T-cell (primary cell): Measurements from ENCODE around the gene HJV. TPM values are rescaled to one million over a fixed set of nuclear protein-coding genes. Genes with fewer than 3 reads are reported as not detected.
A peak's percentile ranks its signal among the peaks of the same experiment; 100 is the strongest.

Experiments
- ATAC-seq, 4 experiments: fragments of 200-7000 bp in 3 of 4; fragments of 150-1000 bp in 1 of 4; cut with Tn5 transposase; replicated peaks in 1 of 4; 1 replicate in 3 of 4; 2 replicates in 1 of 4; pipeline ENCODE4 v1.10.0; 2021; ENCODE audit warnings: moderate library complexity in 3 of 4, mild to moderate bottlenecking in 2 of 4, moderate number of reproducible peaks in 1 of 4
- CTCF ChIA-PET, 2 donors: fragments of 300-600 bp; sonication (Branson Sonifier 250); formaldehyde crosslinking; loops; one replicate each; lab custom pipeline; 2022; ENCODE audit warnings: antibody characterized with exemption in 2 of 2; lab: Charles Lee
- POLR2A ChIA-PET, 2 donors: fragments of 300-600 bp; sonication (Branson Sonifier 250); formaldehyde crosslinking; loops; one replicate each; lab custom pipeline; 2022; ENCODE audit warnings: antibody characterized with exemption in 2 of 2; lab: Charles Lee
- DNase-seq, 35 experiments: peaks; one replicate each; pipeline versions ENCODE4 v3.0.0 to v3.0.0-alpha.2; 2013 to 2023
- H3K27ac ChIP-seq: one replicate; pipeline ENCODE4 v1.5.1; 2013; ENCODE audit warnings: low read length
- H3K27me3 ChIP-seq, 2 experiments: replicated peaks in 1 of 2; 1 replicate in 1 of 2; 2 replicates in 1 of 2; pipeline versions ENCODE4 v1.6.1 to v1.7.0; 2013; ENCODE audit warnings: low read length in 1 of 2, mixed read lengths in 1 of 2; ENCODE audit not compliant: control insufficient read depth in 2 of 2, insufficient read depth in 2 of 2; ENCODE audit errors: extremely low read depth in 1 of 2
- H3K36me3 ChIP-seq, 2 donors: 1 replicate in 1 of 2; 2 replicates in 1 of 2; pipeline versions ENCODE4 v1.6.1 to v1.7.0; 2013; ENCODE audit warnings: low read length in 1 of 2; ENCODE audit not compliant: control insufficient read depth in 2 of 2, insufficient read depth in 1 of 2; ENCODE audit errors: extremely low read depth in 1 of 2
- H3K4me1 ChIP-seq, 2 experiments: 1 replicate in 1 of 2; 2 replicates in 1 of 2; pipeline versions ENCODE4 v1.6.1 to v1.7.0; 2013; ENCODE audit warnings: low read length in 2 of 2, mixed read lengths in 1 of 2; ENCODE audit not compliant: insufficient read depth in 2 of 2, control insufficient read depth in 1 of 2; ENCODE audit errors: extremely low read depth in 1 of 2
- H3K4me3 ChIP-seq, 2 donors: 1 replicate in 1 of 2; 2 replicates in 1 of 2; pipeline versions ENCODE4 v1.5.1 to v1.7.0; 2013; ENCODE audit warnings: mild to moderate bottlenecking in 2 of 2, low read length in 1 of 2, moderate library complexity in 1 of 2; ENCODE audit not compliant: control insufficient read depth in 1 of 2; ENCODE audit errors: extremely low read depth in 1 of 2
- H3K9me3 ChIP-seq: 2 replicates; pipeline ENCODE4 v1.7.0; 2013
- H3K27ac Mint-ChIP-seq, 2 donors: one replicate each; pipeline ENCODE4 v1.8.0; 2020 to 2021; ENCODE audit warnings: mild to moderate bottlenecking in 2 of 2, mixed read lengths in 2 of 2
- H3K27me3 Mint-ChIP-seq, 2 donors: one replicate each; pipeline ENCODE4 v1.8.0; 2021 to 2022; ENCODE audit warnings: mixed read lengths in 2 of 2
- H3K36me3 Mint-ChIP-seq: one replicate; pipeline ENCODE4 v1.8.0; 2021; ENCODE audit warnings: mixed read lengths
- H3K4me1 Mint-ChIP-seq, 3 donors: one replicate each; pipeline ENCODE4 v1.8.0; 2020 to 2022; ENCODE audit warnings: mixed read lengths in 3 of 3, mild to moderate bottlenecking in 1 of 3
- H3K4me3 Mint-ChIP-seq, 3 donors: one replicate each; pipeline ENCODE4 v1.8.0; 2020 to 2022; ENCODE audit warnings: mild to moderate bottlenecking in 3 of 3, mixed read lengths in 3 of 3, moderate library complexity in 3 of 3
- H3K9me3 Mint-ChIP-seq, 3 donors: one replicate each; pipeline ENCODE4 v1.8.0; 2020 to 2022; ENCODE audit warnings: mixed read lengths in 3 of 3
- WGBS: methylation state at CpG from one replicate; pipeline ENCODE4 v1.1.5; 2013; ENCODE audit warnings: missing lambda C conversion rate; ENCODE audit not compliant: insufficient coverage; 5-methylcytosine and 5-hydroxymethylcytosine counted together
- total RNA-seq, 35 experiments: library from RNA in 6 of 35; stranded (reverse) in 6 of 35; fragments of 120-200 nt in 1 of 35; gene quantifications; one replicate each; pipeline versions ENCODE4 v1.2.1 to v1.2.4 and lab custom pipeline; 2013 to 2026

Gene HJV
- total RNA-seq, 5 donors from 2014 or later (not counting 1 experiment from before 2014, with no cell fraction given): not detected

- POLR2A ChIA-PET: interaction anchor here (0.6 to 3.4 kb wide), 13 partner anchors 10 to 59 kb away, joined by 3 to 15 read pairs (median 4); partner anchors contain the start of genes ANKRD34A (in 1 of the 2), LIX1L (in 1 of the 2), POLR3GL (in 1 of the 2) and RBM8A (in 1 of the 2)
- peak overlapping the region; percentile 94 for H3K27ac ChIP-seq
- CTCF ChIA-PET: interaction anchor here (0.6 to 6.7 kb wide), 22 partner anchors 10 to 136 kb away, joined by 3 to 148 read pairs (median 6); partner anchors contain the start of genes ANKRD34A (in 1 of the 2), LIX1L (in 1 of the 2), NUDT17 (in 1 of the 2) and PIAS3 (in 1 of the 2)
- Mint-ChIP-seq H3K36me3 (peaks cover 14% of the 10 kb centered on the region), H3K4me1 (peaks cover 1 to 42% (median 10%) of the 10 kb centered on the region in 3 donors), H3K27ac (no peak overlapping the region), H3K27me3 (no peaks in the 10 kb centered on the region), H3K9me3 (no peaks in the 10 kb centered on the region), H3K4me3 (no peak overlapping the region)
- peaks cover 3% of the 10 kb centered on the region in 2 donors for H3K36me3 ChIP-seq
- peak overlapping the region; percentile 20 to 33 for H3K4me3 ChIP-seq
- peaks cover 60 to 68% of the 10 kb centered on the region in 2 experiments for H3K4me1 ChIP-seq
- peak in 33 of 35 experiments; percentile 53 to 91 (median 75) for DNase-seq
- peak; percentile 74 to 81 (median 76) for ATAC-seq
- H3K27me3 ChIP-seq: no peaks in the 10 kb centered on the region
- WGBS: 13% methylated on average over 3 of the region's 9 CpGs
- H3K9me3 ChIP-seq: no peaks in the 10 kb centered on the region
These were observed 42.4 kb downstream of the HJV start for GRCh38 chr1:145978854-145979745.

GRCh38 chr1:145978471-145978853 is 43.1 kb downstream of the HJV start:
- CTCF ChIA-PET: interaction anchor here (0.7 to 6.7 kb wide), 18 partner anchors 11 to 136 kb away, joined by 3 to 148 read pairs (median 7); partner anchors contain the start of genes ANKRD34A (in 1 of the 2), LIX1L (in 1 of the 2), PIAS3 (in 1 of the 2) and POLR3GL (in 1 of the 2)
- DNase-seq (no peak), ATAC-seq (no peak)
- peaks cover 2 to 36% (median 12%) of the 10 kb centered on the region in 3 donors for H3K4me1 Mint-ChIP-seq
- no peaks in the 10 kb centered on the region for H3K9me3 Mint-ChIP-seq
- Histone ChIP-seq H3K9me3 (no peaks in the 10 kb centered on the region), H3K36me3 (peaks cover 3% of the 10 kb centered on the region in 2 donors), H3K27ac (peak overlapping the region; percentile 94), H3K4me3 (peak overlapping the region in 1 of 2 donors; percentile 33), H3K4me1 (peaks cover 56 to 65% of the 10 kb centered on the region in 2 experiments), H3K27me3 (no peaks in the 10 kb centered on the region)
- POLR2A ChIA-PET: interaction anchor here (1.1 to 3.4 kb wide), 7 partner anchors 12 to 51 kb away, joined by 3 to 15 read pairs (median 11); partner anchors contain the start of genes LIX1L (in 1 of the 2), RBM8A (in 1 of the 2) and TXNIP (in 1 of the 2)
- H3K27ac Mint-ChIP-seq: no peak overlapping the region
- H3K4me3 Mint-ChIP-seq: no peak overlapping the region
- H3K27me3 Mint-ChIP-seq: no peaks in the 10 kb centered on the region
- peaks cover 14% of the 10 kb centered on the region for H3K36me3 Mint-ChIP-seq

- H3K36me3 ChIP-seq: peaks cover 3% of the 10 kb centered on the region in 2 donors
- POLR2A ChIA-PET: interaction anchor here (0.5 to 3.4 kb wide), 5 partner anchors 10 to 60 kb away, joined by 5 to 15 read pairs (median 7); partner anchors contain the start of gene TXNIP (in 1 of the 2)
- WGBS: no CpG with 5 or more reads among the region's 9 CpGs
These were observed 43.8 kb downstream of the HJV start for GRCh38 chr1:145977486-145978470.

DNA sequence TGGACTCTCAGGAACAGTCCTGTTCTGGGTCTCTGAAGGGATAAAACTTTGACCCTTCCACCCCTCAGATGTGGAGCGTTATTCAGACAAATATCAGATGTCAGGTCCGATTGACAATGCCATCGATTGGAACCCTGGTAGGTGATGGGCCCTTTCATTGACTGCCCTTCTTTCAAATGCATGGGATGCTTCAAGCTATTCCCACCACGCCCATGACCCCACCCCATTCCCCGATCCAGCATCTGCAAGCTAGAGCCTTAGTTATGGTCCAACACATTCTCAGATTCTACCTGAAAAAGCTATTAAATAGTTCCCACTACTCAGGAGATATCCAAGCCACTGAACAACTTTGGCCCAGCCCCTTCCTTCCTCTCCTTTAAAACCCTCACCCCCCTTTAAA is 44.5 kb downstream of the HJV start:
- H3K4me3 ChIP-seq: no peak overlapping the region
- 89% methylated on average over 5 of the region's 5 CpGs for WGBS
- H3K27ac ChIP-seq: peak overlapping the region; percentile 94
- Mint-ChIP-seq H3K36me3 (peaks cover 14% of the 10 kb centered on the region), H3K9me3 (no peaks in the 10 kb centered on the region), H3K4me1 (peaks cover 7 to 32% (median 21%) of the 10 kb centered on the region in 3 donors), H3K27me3 (no peaks in the 10 kb centered on the region), H3K4me3 (no peak overlapping the region), H3K27ac (no peak overlapping the region)
- no peaks in the 10 kb centered on the region for H3K27me3 ChIP-seq
- ChIA-PET POLR2A (interaction anchor here (0.6 to 1.4 kb wide), 3 partner anchors 9 to 30 kb away, joined by 3 to 7 read pairs (median 5); no protein-coding TSS in a partner anchor), CTCF (interaction anchor here (0.6 to 6.7 kb wide), 20 partner anchors 12 to 137 kb away, joined by 3 to 148 read pairs (median 6); partner anchors contain the start of genes ANKRD34A (in 2 of the 2), POLR3GL (in 2 of the 2), LIX1L (in 1 of the 2) and PIAS3 (in 1 of the 2))
- no peak for DNase-seq
- H3K4me1 ChIP-seq: peaks cover 42 to 50% of the 10 kb centered on the region in 2 experiments
- no peak for ATAC-seq
- H3K36me3 ChIP-seq: peaks cover 3% of the 10 kb centered on the region in 2 donors
- H3K9me3 ChIP-seq: no peaks in the 10 kb centered on the region

More at GRCh38 chr1:145977486-145978470, 43.8 kb downstream of the HJV start:
- H3K4me1 Mint-ChIP-seq: peaks cover 7 to 36% (median 18%) of the 10 kb centered on the region in 3 donors
- peak in 33 of 35 experiments; percentile 59 to 93 (median 72) for DNase-seq
- H3K4me1 ChIP-seq: peaks cover 49 to 58% of the 10 kb centered on the region in 2 experiments
- H3K27me3 ChIP-seq: no peaks in the 10 kb centered on the region
- CTCF ChIA-PET: interaction anchor here (0.6 to 6.7 kb wide), 25 partner anchors 11 to 133 kb away, joined by 3 to 148 read pairs (median 6); partner anchors contain the start of genes ANKRD34A (in 2 of the 2), POLR3GL (in 2 of the 2), LIX1L (in 1 of the 2) and PIAS3 (in 1 of the 2)
- peak overlapping the region; percentile 94 for H3K27ac ChIP-seq
- peaks cover 14% of the 10 kb centered on the region for H3K36me3 Mint-ChIP-seq
- peak overlapping the region; percentile 33 to 52 for H3K4me3 ChIP-seq
- peak; percentile 34 to 51 (median 47) for ATAC-seq
- H3K9me3 Mint-ChIP-seq: no peaks in the 10 kb centered on the region
- no peak overlapping the region for H3K27ac Mint-ChIP-seq
- no peaks in the 10 kb centered on the region for H3K9me3 ChIP-seq
- H3K27me3 Mint-ChIP-seq: no peaks in the 10 kb centered on the region
- no peak overlapping the region for H3K4me3 Mint-ChIP-seq

- Histone ChIP-seq H3K4me1 (peaks cover 27 to 33% of the 10 kb centered on the region in 2 experiments), H3K4me3 (no peak overlapping the region), H3K27me3 (no peaks in the 10 kb centered on the region), H3K27ac (no peak overlapping the region), H3K9me3 (no peaks in the 10 kb centered on the region), H3K36me3 (peaks cover 3% of the 10 kb centered on the region in 2 donors)
- DNase-seq (no peak), ATAC-seq (no peak)
- WGBS: 87% methylated on average over 2 of the region's 4 CpGs
- POLR2A ChIA-PET: no interaction called here
- peak overlapping the region; percentile 69 for H3K27ac Mint-ChIP-seq
- CTCF ChIA-PET: interaction anchor here in 1 of 2 donors (6.7 kb wide), 1 partner anchor 34 kb away, joined by 148 read pairs; no protein-coding TSS in a partner anchor
- peaks cover 18% of the 10 kb centered on the region for H3K36me3 Mint-ChIP-seq
- H3K27me3 Mint-ChIP-seq: no peaks in the 10 kb centered on the region
- no peaks in the 10 kb centered on the region for H3K9me3 Mint-ChIP-seq
- H3K4me3 Mint-ChIP-seq: no peak overlapping the region
- H3K4me1 Mint-ChIP-seq: peaks cover 11 to 26% (median 18%) of the 10 kb centered on the region in 3 donors
These were observed 46.3 kb downstream of the HJV start for GRCh38 chr1:145975216-145975615.
